ENCODE data around the gene WNT8B.

WNT8B gene

DNA sequence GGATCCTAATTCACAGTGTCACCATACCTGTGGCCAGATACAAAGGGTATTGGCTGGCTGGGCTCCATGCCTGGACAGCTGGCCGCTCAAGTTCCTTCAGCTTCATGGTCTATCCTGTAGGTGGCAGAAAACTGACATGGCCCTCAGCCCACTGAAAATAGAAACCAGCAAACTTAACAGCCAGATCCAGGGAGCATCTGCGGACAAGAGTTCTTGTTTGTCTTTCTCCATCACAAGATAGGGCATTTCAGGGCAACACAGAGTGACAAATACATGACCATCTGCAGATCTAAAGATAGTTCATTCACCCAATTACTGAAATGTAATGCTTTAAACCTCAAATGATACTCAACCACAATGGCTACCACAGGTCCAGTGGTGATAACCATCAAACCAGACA lies 54.0 kb downstream of the WNT8B start:
- no peak for DNase-seq (ENCODE audit: extremely low read depth in 1 of 2, low read depth in 1 of 2)

DNA sequence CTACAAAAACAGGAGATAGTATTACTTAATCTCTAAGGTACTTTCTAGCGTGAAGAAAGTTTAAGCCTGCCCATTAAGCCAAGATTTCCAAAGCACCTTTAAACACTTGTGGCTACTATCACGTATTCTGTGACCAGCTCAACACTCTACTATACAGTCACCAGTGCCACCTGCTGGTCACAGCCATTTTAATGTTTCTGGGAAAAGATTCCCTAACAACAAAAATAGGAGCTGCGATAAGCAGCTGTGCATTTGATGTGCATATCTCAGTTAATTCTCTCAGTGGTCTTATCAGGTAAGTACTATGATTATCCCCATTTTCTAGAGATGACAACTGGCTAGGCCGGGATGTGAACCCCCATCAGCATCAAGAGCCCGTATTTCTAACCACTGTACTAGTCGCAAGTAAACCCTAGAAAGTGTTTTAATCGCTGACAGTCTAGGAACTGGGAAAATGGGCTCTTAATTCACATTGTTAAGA lies 56.0 kb downstream of the WNT8B start:
- peak in 1 of 2 donors; percentile 34 for DNase-seq (ENCODE audit: extremely low read depth in 1 of 2, low read depth in 1 of 2)

DNA sequence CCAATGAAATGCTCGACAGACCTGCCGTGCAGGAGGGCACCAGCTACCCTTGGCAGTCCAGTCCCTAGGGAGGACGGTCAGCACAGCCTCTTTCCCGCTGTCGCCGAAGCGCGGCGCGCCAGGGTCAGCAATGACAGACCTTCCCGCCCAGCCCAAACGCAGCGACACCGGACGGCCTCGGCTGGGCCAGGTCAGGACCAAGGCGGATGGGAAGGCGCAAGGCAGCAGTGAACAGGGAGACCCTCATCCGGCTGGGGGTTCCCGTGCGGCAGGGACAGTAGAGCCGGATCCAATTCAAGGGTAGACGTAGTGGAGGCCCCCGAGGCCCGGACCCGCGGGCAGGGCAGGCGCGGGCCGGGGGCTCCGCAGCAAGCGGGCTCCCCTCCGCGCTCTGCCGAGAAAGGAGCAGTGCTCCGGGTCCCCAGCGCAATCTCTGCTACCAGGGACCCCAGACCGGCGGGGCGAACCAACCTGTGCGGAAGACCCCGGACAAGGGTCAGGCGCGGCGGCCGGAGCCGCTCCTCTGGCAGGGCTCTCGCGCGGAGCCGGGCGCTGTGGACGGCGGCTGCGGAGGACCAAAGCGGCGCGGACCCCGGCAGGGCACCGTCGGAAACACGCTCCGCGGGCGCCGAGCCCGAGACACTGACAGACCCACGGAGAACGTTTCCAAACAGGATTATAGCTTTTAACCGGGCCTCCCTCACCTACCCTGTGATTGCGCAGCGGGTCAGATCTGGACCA lies 56.7 kb downstream of the WNT8B start, which contains the start of gene SEC31B:
Gene SEC31B (minus strand): TSS at position 551 of the 741 bp plus-strand sequence. CDS start 2,909 bp downstream, outside the sequence.
- DNase-seq (ENCODE audit: extremely low read depth in 1 of 2, low read depth in 1 of 2): no peak

DNA sequence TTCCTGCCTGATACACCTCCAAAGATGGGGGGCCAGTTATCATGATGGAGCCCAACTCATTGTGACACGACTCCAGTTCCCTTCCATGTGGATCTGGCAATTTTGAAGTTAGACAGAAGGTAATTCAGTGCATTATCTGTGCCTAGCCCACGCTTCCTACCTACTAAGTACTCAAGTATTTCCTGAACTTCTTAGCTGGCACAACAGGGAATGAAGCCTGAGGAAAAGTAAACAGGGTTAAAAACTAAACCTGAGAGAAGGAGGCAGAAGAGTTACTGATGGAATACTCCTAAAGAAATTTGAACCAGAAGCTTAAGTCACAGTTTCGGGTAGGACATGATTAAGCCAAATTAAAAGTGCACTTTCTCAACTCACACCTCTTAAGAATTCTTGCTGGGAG lies 58.0 kb downstream of the WNT8B start:
- no peak for DNase-seq (ENCODE audit: extremely low read depth in 1 of 2, low read depth in 1 of 2)

DNA sequence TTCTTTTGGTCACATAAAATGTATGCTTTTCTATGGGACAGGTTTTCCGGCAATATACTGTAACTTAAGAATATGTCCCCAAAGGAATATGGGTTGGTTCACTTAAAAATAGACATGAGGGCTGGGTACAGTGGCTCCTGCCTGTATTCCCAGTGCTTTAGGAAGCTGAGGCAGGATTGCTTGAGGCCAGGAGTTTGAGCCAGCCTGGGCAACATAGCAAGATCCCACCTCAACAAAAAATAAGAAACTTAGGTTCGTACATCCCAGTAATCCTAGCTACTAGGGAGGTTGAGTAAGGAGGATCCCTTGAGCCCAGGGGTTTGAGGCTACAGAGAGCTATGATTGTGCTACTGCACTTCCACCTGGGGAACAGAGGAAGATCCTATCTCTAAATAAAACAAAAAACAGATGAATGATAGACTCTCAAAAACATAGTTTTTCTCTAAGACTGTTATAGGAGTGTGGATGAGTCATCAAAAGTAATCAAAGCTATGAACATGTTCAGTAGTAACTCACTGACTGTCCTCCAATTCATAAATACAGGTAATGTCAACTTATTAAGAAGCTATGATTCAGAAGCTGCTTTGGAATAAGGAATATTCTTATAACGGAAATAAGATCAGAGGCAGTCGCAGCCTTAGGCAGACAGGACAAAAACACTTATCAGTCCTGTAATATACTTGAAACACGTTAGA lies 59.4 kb downstream of the WNT8B start:
- DNase-seq (ENCODE audit: extremely low read depth in 1 of 2, low read depth in 1 of 2): no peak

DNA sequence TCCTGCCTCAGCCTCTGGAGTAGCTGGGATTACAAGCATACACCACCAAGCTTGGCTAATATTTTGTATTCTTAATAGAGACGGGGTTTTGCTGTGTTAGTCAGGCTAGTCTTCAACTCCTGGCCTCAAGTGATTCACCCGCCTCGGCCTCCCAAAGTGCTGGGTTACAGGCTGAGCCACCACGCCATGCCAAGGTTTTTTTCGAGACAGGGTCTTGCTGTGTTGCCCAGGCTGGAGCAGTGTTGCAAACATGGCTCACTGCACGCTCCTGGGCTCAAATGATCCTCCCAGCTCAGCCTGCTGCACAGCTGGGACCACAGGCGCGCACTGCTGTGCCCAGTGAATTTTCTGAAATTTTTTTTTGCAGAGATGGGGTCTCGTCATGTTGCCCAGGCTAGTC lies 60.1 kb downstream of the WNT8B start:
- no peak for DNase-seq (ENCODE audit: extremely low read depth in 1 of 2, low read depth in 1 of 2)

DNA sequence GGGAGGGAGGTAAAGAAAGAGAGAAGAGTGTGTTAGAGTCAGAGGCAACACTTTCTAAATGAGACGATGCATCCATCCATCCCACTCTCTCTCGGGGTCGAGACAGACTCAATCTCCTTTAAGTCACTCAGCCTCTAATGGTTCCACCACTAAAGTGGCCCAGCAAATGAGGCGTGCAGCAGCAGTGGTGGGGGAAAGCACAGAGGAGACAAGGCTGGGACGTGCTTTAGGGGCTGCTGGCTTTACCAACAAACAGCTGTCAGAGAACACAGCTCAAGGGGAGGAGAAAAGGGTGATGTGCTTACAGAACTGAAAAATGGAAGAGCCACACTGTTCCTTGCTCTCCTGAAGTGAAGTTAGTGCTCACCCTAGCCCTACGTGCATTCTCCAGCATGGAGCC lies 61.4 kb downstream of the WNT8B start:
- DNase-seq (ENCODE audit: extremely low read depth in 1 of 2, low read depth in 1 of 2): no peak

DNA sequence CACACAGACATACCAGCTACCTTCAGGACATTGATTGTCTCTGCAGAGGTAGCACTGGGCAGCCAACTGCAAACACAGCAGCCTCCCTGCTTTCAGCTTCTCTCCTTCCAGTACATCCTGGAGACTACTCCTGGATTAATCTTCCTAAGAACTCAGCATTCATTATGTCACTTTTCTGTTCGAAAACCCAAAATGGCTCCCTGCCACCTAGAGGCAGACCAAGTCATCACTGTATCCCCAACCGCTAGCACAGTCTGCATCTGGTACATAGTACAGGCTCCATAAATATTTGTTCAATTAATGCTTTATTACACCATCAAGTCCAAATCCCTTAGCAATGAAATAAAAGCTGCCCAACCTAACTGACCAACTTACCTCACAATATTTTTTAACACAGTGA lies 61.8 kb downstream of the WNT8B start:
- DNase-seq (ENCODE audit: extremely low read depth in 1 of 2, low read depth in 1 of 2): no peak

DNA sequence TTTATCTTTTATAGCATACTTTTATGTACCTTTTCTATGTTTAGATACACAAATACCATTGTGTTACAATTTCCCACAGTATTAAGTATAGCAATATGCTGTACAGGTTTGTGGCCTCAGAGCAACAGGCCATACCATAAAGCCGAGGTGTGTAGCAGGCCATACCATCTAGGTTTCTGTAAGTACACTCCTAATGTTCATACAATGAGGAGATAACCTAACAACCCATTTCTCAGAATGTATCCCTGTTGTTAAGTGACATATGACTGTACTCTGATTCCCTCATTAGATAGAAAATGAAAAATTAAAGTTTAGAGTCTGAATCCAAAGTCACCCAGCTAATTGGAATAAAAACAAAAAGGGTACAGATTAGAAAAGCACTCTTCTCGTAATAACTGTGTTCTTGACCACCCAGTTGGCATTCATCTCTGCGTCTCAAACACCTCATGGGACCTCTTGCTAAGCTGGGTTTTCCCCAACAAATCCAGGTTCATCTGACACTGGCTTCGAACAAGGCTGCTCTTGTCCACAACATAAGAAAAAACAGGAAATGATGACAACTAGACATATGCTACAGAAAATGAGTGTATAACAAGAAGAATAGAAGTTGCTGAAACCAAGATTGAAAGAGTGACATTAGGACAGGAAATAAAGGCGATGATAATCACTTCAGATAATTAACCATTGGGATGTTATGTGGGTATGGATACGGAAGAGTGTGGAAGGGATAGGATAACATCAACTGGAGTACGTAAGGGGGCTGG lies 65.5 kb downstream of the WNT8B start:
- no peak for DNase-seq (ENCODE audit: extremely low read depth in 1 of 2, low read depth in 1 of 2)

DNA sequence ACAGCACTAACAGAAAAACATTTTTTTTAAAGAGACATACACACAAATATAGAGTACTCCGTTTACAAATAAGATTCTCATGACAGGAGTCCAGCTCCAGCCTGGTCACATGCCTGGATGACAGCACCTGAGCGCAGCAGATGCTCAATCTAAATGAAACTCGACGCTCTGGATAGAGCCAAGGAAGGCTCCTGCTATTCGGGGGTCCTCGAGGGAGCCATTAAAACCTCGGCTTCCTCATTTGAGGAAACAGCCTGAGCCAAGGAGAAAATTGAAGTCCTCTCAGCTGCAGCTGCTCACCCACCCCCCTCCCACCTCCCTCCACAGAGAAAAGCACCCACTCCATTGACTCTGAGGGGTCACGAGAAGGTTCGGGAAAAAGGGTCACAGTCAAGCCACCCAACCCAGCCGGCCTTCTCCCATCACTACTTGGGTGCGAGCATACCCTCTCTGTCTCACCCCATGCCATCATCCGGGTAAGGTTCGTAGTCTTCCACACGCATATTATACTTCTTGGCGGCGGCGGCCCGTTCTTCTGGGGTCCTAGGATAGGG lies 66.2 kb downstream of the WNT8B start:
- DNase-seq (ENCODE audit: extremely low read depth in 1 of 2, low read depth in 1 of 2): no peak

DNA sequence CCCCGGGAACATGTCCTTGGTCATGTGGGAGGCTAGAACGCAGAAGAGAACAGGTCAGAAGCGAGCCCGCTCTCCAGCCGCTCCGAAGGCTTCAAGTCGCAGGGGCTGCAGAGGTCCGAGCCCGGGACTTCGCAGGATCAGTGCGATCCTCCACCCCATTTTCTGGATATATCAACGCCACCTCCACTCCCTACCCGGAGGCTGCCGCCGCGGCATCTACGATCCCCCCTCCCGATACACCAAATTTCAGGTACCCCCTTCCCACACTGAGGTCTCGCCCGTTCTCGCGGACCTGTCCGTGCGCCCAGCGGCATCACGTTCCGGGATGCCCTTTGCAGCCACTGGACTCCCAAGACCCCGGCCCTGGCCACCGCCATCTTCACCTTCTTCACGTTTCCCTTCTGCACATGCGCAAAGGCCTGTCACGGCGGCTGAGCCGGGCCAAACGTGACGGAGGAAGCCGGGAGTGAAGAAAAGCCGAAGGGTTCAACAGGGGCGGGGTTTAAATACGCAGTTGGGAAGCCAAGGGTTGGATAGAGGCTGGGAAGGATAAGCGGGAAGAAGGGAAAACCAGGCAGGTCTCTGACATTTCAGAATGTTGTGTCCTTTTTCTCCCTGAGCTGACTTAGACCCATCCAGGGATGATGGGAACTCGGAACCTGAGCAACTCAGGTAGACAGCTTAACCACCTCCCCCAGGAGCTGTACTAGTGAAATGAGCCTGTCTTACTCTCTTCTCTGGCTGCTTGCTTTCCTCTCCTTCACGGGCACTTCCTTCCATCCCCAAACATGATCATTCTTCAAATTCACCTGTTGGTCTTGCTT lies 66.9 kb downstream of the WNT8B start, which contains the start of gene NDUFB8:
Gene NDUFB8 (minus strand): TSS at position 397 of the 824 bp plus-strand sequence. CDS start 20 bp downstream, at position 377.
- peak; percentile 67 to 78 for DNase-seq (ENCODE audit: extremely low read depth in 1 of 2, low read depth in 1 of 2)

DNA sequence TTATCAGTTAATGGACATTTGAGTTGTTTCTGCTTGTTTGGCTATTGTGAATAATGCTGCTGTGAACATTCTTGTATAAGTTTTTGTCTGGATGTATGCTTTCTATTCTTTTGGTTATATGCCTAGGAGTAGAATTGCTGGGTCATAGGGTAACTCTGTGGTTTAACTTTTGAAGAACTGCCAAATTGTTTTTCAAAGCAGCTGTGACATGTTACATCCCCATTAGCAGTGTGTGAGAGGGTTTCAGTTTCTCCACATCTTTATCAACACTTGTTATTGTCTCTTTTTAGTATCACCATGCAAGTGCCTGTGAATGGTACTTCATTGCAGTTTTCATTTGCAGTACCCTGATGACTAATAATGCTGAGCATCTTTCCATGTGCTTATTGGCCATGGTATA lies 69.0 kb downstream of the WNT8B start:
- DNase-seq (ENCODE audit: extremely low read depth in 1 of 2, low read depth in 1 of 2): no peak

Measured in activated CD8-positive, alpha-beta memory T cell treated with anti-CD3 and anti-CD28 coated beads for 1 hour (primary cell).